Neural cell (in vitro differentiated cells): ENCODE results near the gene COL4A2. TPM values are rescaled to one million over a fixed set of nuclear protein-coding genes. Genes with fewer than 3 reads are reported as not detected.

Experiments used
- H2AFZ ChIP-seq: fragments of 200-600, 300-800 bp; sonication (generic), shearing (Covaris generic); 2 replicates; pipeline ENCODE4 v1.6.0; 2014; ENCODE audit warnings: low read depth, mild to moderate bottlenecking, antibody characterized with exemption, low read length, moderate library complexity
- H3F3A ChIP-seq: fragments of 200-600 bp; shearing (Covaris generic); 2 replicates; pipeline ENCODE4 v1.6.1; 2016; ENCODE audit warnings: mild to moderate bottlenecking, moderate library complexity, mixed read lengths, antibody characterized with exemption, low read length; ENCODE audit not compliant: insufficient read depth, poor library complexity, severe bottlenecking
- H3K27ac ChIP-seq: fragments of 200-600, 300-800 bp; sonication (generic), shearing (Covaris generic); 2 replicates; pipeline ENCODE4 v1.5.1; 2014; ENCODE audit warnings: mild to moderate bottlenecking, low read length, moderate library complexity
- H3K27me3 ChIP-seq: fragments of 300-800, 200-600 bp; sonication (generic), shearing (Covaris generic); 2 replicates; pipeline ENCODE4 v1.6.0; 2014; ENCODE audit warnings: mild to moderate bottlenecking, low read depth, low read length, moderate library complexity; ENCODE audit not compliant: insufficient read depth
- H3K36me3 ChIP-seq: fragments of 300-800, 200-600 bp; sonication (generic), shearing (Covaris generic); 2 replicates; pipeline ENCODE4 v1.5.1; 2014; ENCODE audit warnings: mild to moderate bottlenecking, antibody characterized with exemption, low read length, moderate library complexity; ENCODE audit not compliant: insufficient read depth
- H3K4me2 ChIP-seq: fragments of 300-800, 200-600 bp; sonication (generic), shearing (Covaris generic); 2 replicates; pipeline ENCODE4 v1.6.0; 2014; ENCODE audit warnings: mild to moderate bottlenecking, low read length
- H3K4me3 ChIP-seq: fragments of 300-800, 200-600 bp; sonication (generic), shearing (Covaris generic); 2 replicates; pipeline ENCODE4 v1.5.1; 2014; ENCODE audit warnings: mild to moderate bottlenecking, low read length, moderate library complexity
- H3K79me2 ChIP-seq: fragments of 200-600 bp; shearing (Covaris generic); replicated peaks from 2 replicates; pipeline ENCODE4 v1.6.0; 2014; ENCODE audit warnings: mild to moderate bottlenecking, low read length, moderate library complexity; ENCODE audit not compliant: insufficient read depth
- H3K9ac ChIP-seq: fragments of 300-800, 200-600 bp; sonication (generic), shearing (Covaris generic); 2 replicates; pipeline ENCODE4 v1.6.1; 2016; ENCODE audit warnings: mild to moderate bottlenecking, low read length, mixed read lengths
- H3K9me2 ChIP-seq: fragments of 200-600 bp; shearing (Covaris generic); 2 replicates; pipeline ENCODE4 v1.6.1; 2016; ENCODE audit warnings: mild to moderate bottlenecking, low read length, mixed read lengths; ENCODE audit not compliant: insufficient read depth
- H3K9me3 ChIP-seq: fragments of 200-600, 300-800 bp; sonication (generic), shearing (Covaris generic); 2 replicates; pipeline ENCODE4 v1.6.1; 2016; ENCODE audit warnings: mild to moderate bottlenecking, mixed run types, low read length, moderate library complexity, mixed read lengths
- H4K20me1 ChIP-seq: fragments of 200-600 bp; shearing (Covaris generic); 2 replicates; pipeline ENCODE4 v1.6.1; 2016; ENCODE audit warnings: mild to moderate bottlenecking, mixed run types; ENCODE audit not compliant: insufficient read depth
- EP300 ChIP-seq: fragments of 450-650 bp; conservative IDR thresholded peaks from 2 replicates; pipeline ENCODE4 v1.6.1; 2014; ENCODE audit warnings: antibody characterized with exemption, mild to moderate bottlenecking, moderate library complexity; ENCODE audit not compliant: poor library complexity, severe bottlenecking
- EZH2 ChIP-seq: fragments of 200-600, 300-800 bp; shearing (Covaris generic), sonication (generic); IDR thresholded peaks from 2 replicates; pipeline ENCODE4 v1.6.1; 2014; ENCODE audit warnings: antibody characterized with exemption, low read length, borderline replicate concordance, mild to moderate bottlenecking; ENCODE audit not compliant: insufficient read depth, poor library complexity, severe bottlenecking
- MXI1 ChIP-seq: fragments of 450-650 bp; conservative IDR thresholded peaks from 2 replicates; pipeline ENCODE4 v1.6.1; 2014; ENCODE audit warnings: antibody characterized with exemption, mild to moderate bottlenecking; ENCODE audit not compliant: poor library complexity, severe bottlenecking
- POLR2AphosphoS5 ChIP-seq: IDR thresholded peaks from 2 replicates; pipeline ENCODE4 v1.6.1; 2012
- RAD21 ChIP-seq: fragments of 450-650 bp; conservative IDR thresholded peaks from 2 replicates; pipeline ENCODE4 v1.6.1; 2014; ENCODE audit warnings: antibody characterized with exemption, mild to moderate bottlenecking, moderate library complexity
- SMC3 ChIP-seq: fragments of 450-650 bp; conservative IDR thresholded peaks from 2 replicates; pipeline ENCODE4 v1.6.1; 2014; ENCODE audit warnings: antibody characterized with exemption, mild to moderate bottlenecking, moderate library complexity; ENCODE audit not compliant: poor library complexity
- TAF1 ChIP-seq: IDR thresholded peaks from 2 replicates; pipeline ENCODE4 v1.6.1; 2012; ENCODE audit warnings: low read depth
- polyA plus RNA-seq: library from polyadenylated mRNA; depleted of rRNA; stranded (reverse); fragments of >200 nt; gene quantifications from 2 replicates; pipeline ENCODE4 v1.2.3, GENCODE V29; 2014
- TF ChIP-seq, protein P1 (sequence below): IDR thresholded peaks from 2 replicates; pipeline ENCODE4 v1.6.1; 2012; ENCODE audit warnings: borderline replicate concordance
- TF ChIP-seq, protein P2 (sequence below): fragments of 450-650 bp; IDR thresholded peaks from 2 replicates; pipeline ENCODE4 v1.5.1; 2014; ENCODE audit warnings: antibody characterized with exemption, mild to moderate bottlenecking, moderate library complexity; ENCODE audit not compliant: poor library complexity, severe bottlenecking

The COL4A2 gene
- polyA plus RNA-seq, 1 donor from 2014 or later, result 30.8 TPM

DNA sequence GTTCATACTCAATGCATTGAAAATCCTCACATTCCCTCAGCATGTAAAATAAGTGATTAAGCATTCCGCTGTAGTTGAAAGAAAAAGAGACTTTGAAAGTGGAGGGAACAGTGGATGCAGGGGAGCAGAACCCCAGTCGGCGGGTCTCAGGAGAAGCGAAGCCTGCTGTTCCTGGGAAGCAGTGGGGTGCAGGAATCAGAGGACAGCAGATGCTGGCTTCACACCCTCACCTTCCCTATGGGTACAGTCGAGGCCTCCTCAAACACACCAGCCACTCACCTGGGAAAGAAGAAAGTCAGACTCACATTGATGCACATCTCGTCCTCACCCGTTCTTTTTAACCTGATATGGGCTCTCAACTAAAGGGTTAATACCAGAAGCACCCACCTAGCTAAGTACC lies 38.2 kb downstream of the COL4A2 start:
- H3K9ac ChIP-seq, result no peak overlapping the region
- no peaks in the 10 kb centered on the region for H3K9me2 ChIP-seq
- no peaks in the 10 kb centered on the region for H3K27me3 ChIP-seq
- no peak overlapping the region for H3K4me3 ChIP-seq
- no peak overlapping the region for H3K27ac ChIP-seq
- no peaks in the 10 kb centered on the region for H3F3A ChIP-seq
- H4K20me1 ChIP-seq, result no peaks in the 10 kb centered on the region
- no peaks in the 10 kb centered on the region for H3K9me3 ChIP-seq
- H2AFZ ChIP-seq, result no peak overlapping the region
- no peaks in the 10 kb centered on the region for H3K36me3 ChIP-seq
- TF ChIP-seq SMC3 (no peak), RAD21 (no peak), MXI1 (no peak), POLR2AphosphoS5 (no peak), EZH2 (no peak), EP300 (no peak), TAF1 (no peak)
- TF ChIP-seq, protein P1, sequence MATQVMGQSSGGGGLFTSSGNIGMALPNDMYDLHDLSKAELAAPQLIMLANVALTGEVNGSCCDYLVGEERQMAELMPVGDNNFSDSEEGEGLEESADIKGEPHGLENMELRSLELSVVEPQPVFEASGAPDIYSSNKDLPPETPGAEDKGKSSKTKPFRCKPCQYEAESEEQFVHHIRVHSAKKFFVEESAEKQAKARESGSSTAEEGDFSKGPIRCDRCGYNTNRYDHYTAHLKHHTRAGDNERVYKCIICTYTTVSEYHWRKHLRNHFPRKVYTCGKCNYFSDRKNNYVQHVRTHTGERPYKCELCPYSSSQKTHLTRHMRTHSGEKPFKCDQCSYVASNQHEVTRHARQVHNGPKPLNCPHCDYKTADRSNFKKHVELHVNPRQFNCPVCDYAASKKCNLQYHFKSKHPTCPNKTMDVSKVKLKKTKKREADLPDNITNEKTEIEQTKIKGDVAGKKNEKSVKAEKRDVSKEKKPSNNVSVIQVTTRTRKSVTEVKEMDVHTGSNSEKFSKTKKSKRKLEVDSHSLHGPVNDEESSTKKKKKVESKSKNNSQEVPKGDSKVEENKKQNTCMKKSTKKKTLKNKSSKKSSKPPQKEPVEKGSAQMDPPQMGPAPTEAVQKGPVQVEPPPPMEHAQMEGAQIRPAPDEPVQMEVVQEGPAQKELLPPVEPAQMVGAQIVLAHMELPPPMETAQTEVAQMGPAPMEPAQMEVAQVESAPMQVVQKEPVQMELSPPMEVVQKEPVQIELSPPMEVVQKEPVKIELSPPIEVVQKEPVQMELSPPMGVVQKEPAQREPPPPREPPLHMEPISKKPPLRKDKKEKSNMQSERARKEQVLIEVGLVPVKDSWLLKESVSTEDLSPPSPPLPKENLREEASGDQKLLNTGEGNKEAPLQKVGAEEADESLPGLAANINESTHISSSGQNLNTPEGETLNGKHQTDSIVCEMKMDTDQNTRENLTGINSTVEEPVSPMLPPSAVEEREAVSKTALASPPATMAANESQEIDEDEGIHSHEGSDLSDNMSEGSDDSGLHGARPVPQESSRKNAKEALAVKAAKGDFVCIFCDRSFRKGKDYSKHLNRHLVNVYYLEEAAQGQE, result no peak
- TF ChIP-seq, protein P2, sequence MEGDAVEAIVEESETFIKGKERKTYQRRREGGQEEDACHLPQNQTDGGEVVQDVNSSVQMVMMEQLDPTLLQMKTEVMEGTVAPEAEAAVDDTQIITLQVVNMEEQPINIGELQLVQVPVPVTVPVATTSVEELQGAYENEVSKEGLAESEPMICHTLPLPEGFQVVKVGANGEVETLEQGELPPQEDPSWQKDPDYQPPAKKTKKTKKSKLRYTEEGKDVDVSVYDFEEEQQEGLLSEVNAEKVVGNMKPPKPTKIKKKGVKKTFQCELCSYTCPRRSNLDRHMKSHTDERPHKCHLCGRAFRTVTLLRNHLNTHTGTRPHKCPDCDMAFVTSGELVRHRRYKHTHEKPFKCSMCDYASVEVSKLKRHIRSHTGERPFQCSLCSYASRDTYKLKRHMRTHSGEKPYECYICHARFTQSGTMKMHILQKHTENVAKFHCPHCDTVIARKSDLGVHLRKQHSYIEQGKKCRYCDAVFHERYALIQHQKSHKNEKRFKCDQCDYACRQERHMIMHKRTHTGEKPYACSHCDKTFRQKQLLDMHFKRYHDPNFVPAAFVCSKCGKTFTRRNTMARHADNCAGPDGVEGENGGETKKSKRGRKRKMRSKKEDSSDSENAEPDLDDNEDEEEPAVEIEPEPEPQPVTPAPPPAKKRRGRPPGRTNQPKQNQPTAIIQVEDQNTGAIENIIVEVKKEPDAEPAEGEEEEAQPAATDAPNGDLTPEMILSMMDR, result no peak
- no peaks in the 10 kb centered on the region for H3K79me2 ChIP-seq
- no peak overlapping the region for H3K4me2 ChIP-seq

DNA sequence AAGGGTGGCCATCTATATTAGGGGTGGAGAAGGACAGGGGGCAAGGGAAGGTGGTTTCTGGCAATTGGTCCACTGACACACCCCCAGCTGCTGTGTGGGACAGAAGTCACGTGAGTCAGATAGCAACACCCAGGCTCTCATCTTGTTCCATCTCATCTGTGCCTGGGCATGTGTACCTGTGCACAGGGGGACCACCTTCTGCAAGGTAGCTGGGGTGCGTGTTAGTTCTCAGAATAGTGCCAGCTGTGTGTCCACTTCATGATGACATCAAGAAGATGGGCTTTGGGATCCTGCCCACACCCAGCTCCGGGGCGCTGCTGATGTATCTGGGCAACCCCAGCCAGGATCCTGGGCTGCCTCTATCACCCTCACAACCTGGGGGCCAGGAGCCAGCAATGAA lies 38.6 kb downstream of the COL4A2 start:
- no peak overlapping the region for H3K27ac ChIP-seq
- no peaks in the 10 kb centered on the region for H3K9me3 ChIP-seq
- no peaks in the 10 kb centered on the region for H3K79me2 ChIP-seq
- H3K4me2 ChIP-seq, result no peak overlapping the region
- H3K9me2 ChIP-seq, result no peaks in the 10 kb centered on the region
- H4K20me1 ChIP-seq, result no peaks in the 10 kb centered on the region
- no peak overlapping the region for H3K9ac ChIP-seq
- no peak overlapping the region for H2AFZ ChIP-seq
- TF ChIP-seq POLR2AphosphoS5, result no peak
- TF ChIP-seq, protein P1, result no peak
- TF ChIP-seq, protein P2, result no peak
- TF ChIP-seq EP300, result no peak
- no peak for TF ChIP-seq TAF1
- TF ChIP-seq EZH2, result no peak
- no peak for TF ChIP-seq SMC3
- TF ChIP-seq MXI1, result no peak
- TF ChIP-seq RAD21, result no peak
- no peak overlapping the region for H3K4me3 ChIP-seq
- no peaks in the 10 kb centered on the region for H3K36me3 ChIP-seq
- no peaks in the 10 kb centered on the region for H3F3A ChIP-seq
- H3K27me3 ChIP-seq, result no peaks in the 10 kb centered on the region
